GM21367 (cell line): ENCODE measurements around the gene AP3B1.
"Not testable (repeated sequence)": the region's sequence is repeated elsewhere in the genome, so short reads cannot be mapped to it uniquely, and the experiment has no call there.

Experiments used
- ATAC-seq: cut with Tn5 transposase; IDR thresholded peaks from one replicate; pipeline ENCODE4 v1.9.1; 2021; ENCODE audit not compliant: unreplicated experiment

AP3B1 gene

DNA sequence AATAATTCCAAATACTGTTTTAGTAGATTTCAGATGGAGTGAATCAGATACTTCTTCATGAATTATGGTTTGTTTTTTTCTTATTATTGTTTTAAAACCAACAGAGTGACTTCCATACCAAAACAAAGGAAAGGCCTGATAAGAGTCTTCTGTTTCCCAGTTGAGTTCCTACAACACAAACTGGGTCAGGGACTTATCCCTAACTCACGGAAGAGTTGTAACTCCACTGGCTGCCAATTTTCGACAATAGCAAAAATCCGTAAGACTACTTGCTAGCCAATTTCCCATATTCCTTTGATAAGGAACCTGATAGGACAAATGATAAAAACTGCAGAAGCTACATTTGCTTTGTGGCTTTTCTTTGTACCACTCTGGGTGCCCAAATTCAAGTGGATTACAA, 219.2 kb downstream of the AP3B1 start:
- ATAC-seq = no peak

- not testable (repeated sequence) for ATAC-seq
Observed at GRCh38 chr5:78070691-78071090, 223.8 kb downstream of the AP3B1 start.

- ATAC-seq = not testable (repeated sequence)
Observed at GRCh38 chr5:78067581-78067980, 226.9 kb downstream of the AP3B1 start.

GRCh38 chr5:78066722-78067121, 227.8 kb downstream of the AP3B1 start:
- ATAC-seq = not testable (repeated sequence)

DNA sequence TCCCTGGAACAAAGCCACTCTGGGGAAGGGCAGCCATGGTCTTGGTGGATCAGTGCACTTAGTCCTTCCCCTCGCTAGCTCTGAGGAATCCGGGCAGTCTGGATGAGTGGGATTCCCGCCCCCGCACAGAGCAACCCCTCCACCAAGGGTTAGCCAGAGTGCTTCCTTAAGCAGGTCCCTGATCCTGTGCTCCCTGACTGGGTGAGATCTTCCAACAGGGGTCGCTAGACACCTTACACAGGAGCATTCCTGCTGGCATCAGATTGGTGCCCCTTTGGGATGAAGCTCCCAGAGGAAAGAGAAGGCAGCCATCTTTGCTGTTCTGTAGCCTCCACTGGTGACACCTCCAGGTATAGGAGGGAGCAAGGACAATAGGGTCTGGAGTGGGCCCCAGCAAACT, 228.8 kb downstream of the AP3B1 start:
- ATAC-seq = no peak

GRCh38 chr5:78064941-78065472, 229.5 kb downstream of the AP3B1 start:
- ATAC-seq = no peak

- no peak for ATAC-seq
Observed at GRCh38 chr5:78063495-78063894, 231.0 kb downstream of the AP3B1 start.

GRCh38 chr5:78062645-78063044, 231.9 kb downstream of the AP3B1 start:
- ATAC-seq = no peak

GRCh38 chr5:78060421-78060820, 234.1 kb downstream of the AP3B1 start:
- no peak for ATAC-seq

DNA sequence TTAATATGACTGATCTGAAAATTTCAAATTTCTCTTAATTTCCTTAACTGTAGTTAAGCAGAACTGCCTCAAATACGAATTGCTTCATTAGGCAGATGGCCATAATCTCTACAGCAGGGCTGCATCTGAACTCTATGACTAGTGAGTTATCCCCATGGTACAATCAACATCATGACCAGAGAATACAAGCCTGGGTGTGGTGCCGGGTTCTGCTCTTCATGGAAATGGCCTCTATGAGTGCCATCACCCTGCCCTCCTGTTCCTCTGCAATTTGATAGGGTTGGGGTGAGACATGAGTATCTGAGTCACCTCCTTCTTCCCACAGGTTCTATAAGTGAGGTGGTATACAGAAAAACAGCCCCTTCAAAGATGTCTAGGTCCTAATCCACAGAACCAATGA, 235.9 kb downstream of the AP3B1 start:
- ATAC-seq = no peak

DNA sequence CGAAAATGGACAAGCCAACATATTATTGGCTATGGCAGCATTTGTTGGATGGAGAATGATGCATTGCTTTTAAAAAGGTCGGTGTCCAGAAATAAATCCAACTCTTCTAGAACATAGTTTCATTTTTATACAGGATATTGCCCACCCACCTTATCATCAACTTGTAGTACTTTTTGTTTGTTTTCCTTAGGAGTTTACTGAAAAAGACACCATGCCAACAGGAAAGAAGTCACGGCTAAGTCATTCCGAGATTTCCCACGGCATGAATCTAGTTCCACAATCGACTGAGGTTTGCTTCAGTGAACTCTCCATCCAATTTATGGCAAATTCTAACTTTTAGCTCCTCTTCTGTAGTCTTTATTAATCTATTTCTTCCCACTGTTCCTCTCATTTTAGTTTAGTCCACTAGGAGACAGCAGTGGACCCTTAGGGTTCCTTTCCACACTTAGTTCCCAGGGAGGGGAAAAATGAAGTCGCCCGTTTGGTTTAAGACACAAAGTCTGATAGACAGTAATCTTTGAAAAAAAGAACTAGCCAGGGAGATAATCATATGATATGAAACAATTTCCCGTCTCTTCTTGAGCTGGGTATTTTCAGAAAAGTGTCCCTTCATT, 237.5 kb downstream of the AP3B1 start:
- no peak for ATAC-seq

- ATAC-seq = no peak
Observed at GRCh38 chr5:78056053-78056452, 238.4 kb downstream of the AP3B1 start.

GRCh38 chr5:78050888-78051287, 243.6 kb downstream of the AP3B1 start:
- ATAC-seq = no peak

GRCh38 chr5:78046823-78047222, 247.7 kb downstream of the AP3B1 start:
- not testable (repeated sequence) for ATAC-seq

DNA sequence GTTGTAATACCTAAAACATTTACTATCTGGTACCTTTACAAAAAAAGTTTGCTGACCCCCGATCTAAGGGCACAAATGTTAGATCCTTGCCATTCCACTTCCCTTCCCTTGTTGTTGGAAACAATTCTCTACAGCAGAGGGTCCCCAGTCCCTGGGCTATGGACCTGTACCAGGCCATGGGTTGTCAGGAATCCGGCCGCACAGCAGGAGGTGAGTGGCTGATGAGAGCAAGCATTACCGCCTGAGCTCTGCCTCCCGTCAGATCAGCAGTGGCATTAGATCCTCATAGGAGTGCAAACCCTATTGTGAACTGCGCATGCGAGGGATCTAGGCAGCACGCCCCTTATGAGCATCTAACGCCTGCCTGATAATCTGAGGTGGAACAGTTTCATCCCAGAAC, 248.5 kb downstream of the AP3B1 start:
- no peak for ATAC-seq

- no peak for ATAC-seq
Observed at GRCh38 chr5:78041805-78042204, 252.7 kb downstream of the AP3B1 start.

DNA sequence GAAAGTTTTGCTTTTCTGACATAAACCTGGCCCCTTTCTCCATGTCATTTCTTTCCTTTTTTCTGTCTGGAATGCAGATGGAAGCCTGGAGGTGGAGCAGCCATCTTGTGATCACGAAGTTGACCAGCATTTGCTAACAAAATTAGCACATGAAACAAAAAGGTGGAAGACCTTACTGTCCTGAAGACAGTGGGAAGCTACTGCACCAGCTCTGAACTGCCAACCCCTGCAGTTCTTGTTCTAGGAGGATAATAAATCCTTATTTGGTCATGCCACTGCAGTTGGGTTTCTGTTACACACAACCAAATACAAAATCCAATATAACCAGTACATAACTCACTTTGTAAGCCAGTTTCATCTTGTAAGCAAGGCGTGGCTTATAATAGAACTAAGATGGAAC, 269.0 kb downstream of the AP3B1 start:
- no peak for ATAC-seq

- no peak for ATAC-seq
Observed at GRCh38 chr5:78019744-78020143, 274.8 kb downstream of the AP3B1 start.

DNA sequence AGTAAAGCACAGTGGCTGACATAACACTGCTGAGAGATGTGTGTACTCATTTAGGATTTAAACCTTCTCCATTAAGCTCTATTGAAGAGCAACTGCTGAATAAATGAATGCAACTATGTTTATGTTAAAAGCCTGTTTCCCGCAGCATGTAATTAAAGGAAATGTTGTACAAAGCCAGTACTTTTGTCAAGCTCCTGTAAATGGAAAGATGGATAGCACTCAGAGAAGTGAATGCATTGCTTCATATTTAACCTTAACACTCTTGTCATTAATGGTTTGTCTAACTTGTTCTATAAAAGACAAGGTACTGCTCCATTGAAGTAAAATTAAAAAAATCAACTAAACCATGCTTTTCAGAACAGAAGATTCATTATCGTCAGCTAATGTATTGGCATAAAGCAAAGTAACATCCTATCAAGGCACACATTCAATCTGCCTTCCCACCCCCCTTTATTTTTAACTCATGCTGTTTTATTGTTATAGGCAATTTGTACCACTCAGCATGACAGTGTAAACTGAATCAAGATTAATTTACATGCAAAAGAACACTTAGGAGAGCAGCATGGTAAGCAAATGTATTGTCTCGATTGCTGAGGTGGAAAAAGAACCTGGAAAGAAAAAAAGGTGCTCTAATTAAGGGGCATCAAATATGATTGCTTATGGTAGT, 277.5 kb downstream of the AP3B1 start:
- ATAC-seq = no peak

GRCh38 chr5:78009937-78010527, 284.5 kb downstream of the AP3B1 start:
- ATAC-seq = no peak

DNA sequence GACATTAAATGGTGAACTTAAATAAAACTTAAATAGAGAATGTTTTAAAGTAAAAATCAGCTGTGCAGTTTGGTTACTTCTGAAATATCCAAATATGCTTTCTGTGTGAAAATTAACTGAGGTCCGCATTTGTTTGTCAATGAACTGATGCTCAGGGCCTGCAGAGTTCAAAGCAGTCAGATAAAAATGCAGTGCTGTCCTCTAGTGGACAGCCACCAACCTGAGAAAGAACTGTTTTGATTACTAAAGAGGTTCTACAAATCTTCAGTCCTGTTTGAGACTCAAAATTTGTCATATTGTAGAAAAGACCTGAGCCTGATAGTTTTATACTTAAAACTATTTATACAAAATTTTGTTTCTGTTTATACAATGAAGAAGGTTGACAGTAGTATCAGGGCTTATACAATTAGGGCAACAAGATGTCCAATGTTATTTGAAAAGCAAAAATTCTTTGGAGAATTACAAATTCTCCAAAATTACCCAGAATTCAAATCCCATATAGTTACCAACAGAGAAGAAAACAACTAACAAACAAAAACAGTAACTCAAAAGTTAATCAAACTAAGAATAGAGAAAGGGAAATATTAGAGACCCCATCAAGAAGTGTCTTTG, 286.0 kb downstream of the AP3B1 start:
- no peak for ATAC-seq

DNA sequence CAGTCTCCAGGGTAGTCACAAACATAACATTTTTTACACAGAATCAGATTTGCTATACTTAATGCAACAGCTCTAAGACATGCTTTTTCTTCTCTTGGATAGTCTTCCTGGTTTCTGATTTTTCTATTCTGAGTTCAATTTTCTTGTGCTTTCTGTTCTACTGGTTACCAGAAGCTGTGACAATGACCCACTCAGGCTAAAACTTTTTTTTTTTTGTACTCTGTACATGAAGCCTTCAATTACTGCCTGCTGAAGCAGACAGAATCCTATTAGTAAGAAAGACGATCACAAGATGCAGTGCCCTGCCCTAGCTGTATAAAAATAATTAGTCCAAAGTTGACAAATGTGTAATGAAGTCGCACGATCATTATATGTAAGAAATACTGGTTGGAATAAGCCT, 287.3 kb downstream of the AP3B1 start:
- no peak for ATAC-seq
